PC-3 (cell line): ENCODE measurements around the gene FOXM1. TPM values are rescaled to one million over a fixed set of nuclear protein-coding genes. Genes with fewer than 3 reads are reported as not detected.

Experiments used
- ATAC-seq: fragments of 200-7000 bp; cut with Tn5 transposase; 2 replicates; pipeline ENCODE4 v1.9.1; 2020; ENCODE audit warnings: mild to moderate bottlenecking, moderate library complexity
- BruUV-seq: library from RNA; stranded (reverse); fragments of 400-500 nt; replicated peaks from 2 replicates; lab custom pipeline; 2021; lab: Mats Ljungman, UMichigan
- CTCF ChIA-PET: fragments of 300-600 bp; sonication (Branson Sonifier 250); formaldehyde crosslinking; loops from one replicate; lab custom pipeline; 2022; ENCODE audit warnings: antibody characterized with exemption; lab: Charles Lee
- POLR2A ChIA-PET: fragments of 300-600 bp; sonication (Branson Sonifier 250); formaldehyde crosslinking; loops from one replicate; lab custom pipeline; 2022; ENCODE audit warnings: antibody characterized with exemption; ENCODE audit not compliant: unreplicated experiment; lab: Charles Lee
- DNase-seq: peaks from one replicate; pipeline ENCODE4 v3.0.0-alpha.2; 2015
- H2AFZ ChIP-seq: fragments of 300-600 bp; sonication (generic); 2 replicates; pipeline ENCODE4 v1.6.0; 2016; ENCODE audit warnings: antibody characterized with exemption, low read length
- H3F3A ChIP-seq: fragments of 300-600 bp; sonication (generic); one replicate; pipeline ENCODE4 v1.6.0; 2017; ENCODE audit warnings: antibody characterized with exemption, low read length, control low read depth, mild to moderate bottlenecking; ENCODE audit not compliant: unreplicated experiment
- H3K27ac ChIP-seq: fragments of 300-600 bp; sonication (generic); 2 replicates; pipeline ENCODE4 v1.5.1; 2016; ENCODE audit warnings: mild to moderate bottlenecking, low read length
- H3K27me3 ChIP-seq: fragments of 300-600 bp; sonication (generic); 2 replicates; pipeline ENCODE4 v1.6.1; 2016; ENCODE audit warnings: low read length, mixed read lengths
- H3K36me3 ChIP-seq: fragments of 300-600 bp; sonication (generic); 2 replicates; pipeline ENCODE4 v1.6.1; 2016; ENCODE audit warnings: low read depth, mixed run types, low read length, mixed read lengths
- H3K4me1 ChIP-seq: fragments of 300-600 bp; sonication (generic); 2 replicates; pipeline ENCODE4 v1.5.1; 2016; ENCODE audit warnings: low read length; ENCODE audit not compliant: insufficient read depth
- H3K4me2 ChIP-seq: fragments of 300-600 bp; sonication (generic); 2 replicates; pipeline ENCODE4 v1.6.0; 2016; ENCODE audit warnings: low read length
- H3K4me3 ChIP-seq: fragments of 300-600 bp; sonication (generic); 2 replicates; pipeline ENCODE4 v1.5.1; 2016; ENCODE audit warnings: mild to moderate bottlenecking, low read length, mixed read lengths
- H3K79me2 ChIP-seq: fragments of 300-600 bp; sonication (generic); 2 replicates; pipeline ENCODE4 v1.6.1; 2017; ENCODE audit warnings: low read length, mixed read lengths
- H3K9ac ChIP-seq: fragments of 300-600 bp; sonication (generic); 2 replicates; pipeline ENCODE4 v1.6.0; 2016; ENCODE audit warnings: mild to moderate bottlenecking, low read length
- H3K9me2 ChIP-seq: fragments of 300-600 bp; sonication (generic); replicated peaks from 2 replicates; pipeline ENCODE4 v1.6.1; 2016; ENCODE audit warnings: mixed run types, low read length, mixed read lengths
- H3K9me3 ChIP-seq: fragments of 300-600 bp; sonication (generic); 2 replicates; pipeline ENCODE4 v1.6.1; 2016; ENCODE audit warnings: low read length, mixed read lengths
- H4K20me1 ChIP-seq: fragments of 300-600 bp; sonication (generic); 2 replicates; pipeline ENCODE4 v1.6.1; 2016; ENCODE audit warnings: low read length, mixed read lengths
- EZH2 ChIP-seq: fragments of 300-600 bp; sonication (generic); IDR thresholded peaks from one replicate; pipeline ENCODE4 v1.6.1; 2017; ENCODE audit warnings: antibody characterized with exemption, mild to moderate bottlenecking, low read length; ENCODE audit not compliant: unreplicated experiment
- EZH2phosphoT487 ChIP-seq: fragments of 300-600 bp; sonication (generic); IDR thresholded peaks from 2 replicates; pipeline ENCODE4 v1.6.1; 2018; ENCODE audit warnings: mild to moderate bottlenecking, antibody characterized with exemption, low read length, borderline replicate concordance
- intact Hi-C: fragments of 100-400 bp; cut with micrococcal nuclease; formaldehyde crosslinking; loops from 2 replicates; pipeline ENCODE4 v1.9.0; 2023
- total RNA-seq: library from RNA; depleted of rRNA; stranded (reverse); fragments of >200 nt; gene quantifications from 2 replicates; pipeline ENCODE4 v1.2.3, GENCODE V29; 2014
- TF ChIP-seq, protein P1 (sequence below): fragments of 300-600 bp; sonication (generic); conservative IDR thresholded peaks from 2 replicates; pipeline ENCODE4 v1.5.1; 2017; ENCODE audit warnings: antibody characterized with exemption, low read depth, mild to moderate bottlenecking, low read length

FOXM1 gene
- total RNA-seq, 1 experiment from 2014 or later = 71.4 TPM

DNA sequence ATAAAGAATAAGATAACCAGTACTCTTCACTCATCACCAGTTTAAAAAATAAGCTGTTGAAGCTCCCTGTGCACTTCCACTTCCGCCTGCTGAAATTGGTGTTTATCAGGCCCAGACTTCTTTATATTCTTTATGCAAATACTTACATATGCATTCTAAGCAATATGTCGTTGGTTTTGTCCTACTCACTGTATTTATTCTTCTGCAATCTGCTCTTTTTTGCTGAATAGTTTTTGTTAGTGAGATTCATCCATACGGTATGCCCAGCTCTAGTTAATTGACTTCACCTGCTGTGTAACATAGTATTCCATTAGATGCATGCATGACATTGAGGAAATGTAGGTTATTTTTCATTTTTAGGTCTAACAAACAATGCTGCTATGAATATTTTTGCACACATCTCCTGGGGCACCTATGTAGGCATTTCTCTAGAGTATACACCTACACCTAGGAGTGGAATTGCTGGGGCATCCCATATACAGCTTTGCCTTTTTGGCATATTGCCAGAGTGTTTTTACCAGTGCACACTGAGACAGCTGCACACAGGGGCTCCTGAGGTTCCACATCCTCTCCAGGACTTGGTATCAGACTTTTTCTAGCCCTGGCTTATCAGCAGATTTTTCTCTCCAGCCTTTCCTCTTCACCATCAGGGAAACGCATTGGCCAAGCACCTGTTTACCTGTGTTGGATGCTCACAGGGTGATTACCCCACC lies 41.1 kb downstream of the FOXM1 start:
- H2AFZ ChIP-seq = no peak overlapping the region
- POLR2A ChIA-PET = no interaction called here
- TF ChIP-seq, protein P1, sequence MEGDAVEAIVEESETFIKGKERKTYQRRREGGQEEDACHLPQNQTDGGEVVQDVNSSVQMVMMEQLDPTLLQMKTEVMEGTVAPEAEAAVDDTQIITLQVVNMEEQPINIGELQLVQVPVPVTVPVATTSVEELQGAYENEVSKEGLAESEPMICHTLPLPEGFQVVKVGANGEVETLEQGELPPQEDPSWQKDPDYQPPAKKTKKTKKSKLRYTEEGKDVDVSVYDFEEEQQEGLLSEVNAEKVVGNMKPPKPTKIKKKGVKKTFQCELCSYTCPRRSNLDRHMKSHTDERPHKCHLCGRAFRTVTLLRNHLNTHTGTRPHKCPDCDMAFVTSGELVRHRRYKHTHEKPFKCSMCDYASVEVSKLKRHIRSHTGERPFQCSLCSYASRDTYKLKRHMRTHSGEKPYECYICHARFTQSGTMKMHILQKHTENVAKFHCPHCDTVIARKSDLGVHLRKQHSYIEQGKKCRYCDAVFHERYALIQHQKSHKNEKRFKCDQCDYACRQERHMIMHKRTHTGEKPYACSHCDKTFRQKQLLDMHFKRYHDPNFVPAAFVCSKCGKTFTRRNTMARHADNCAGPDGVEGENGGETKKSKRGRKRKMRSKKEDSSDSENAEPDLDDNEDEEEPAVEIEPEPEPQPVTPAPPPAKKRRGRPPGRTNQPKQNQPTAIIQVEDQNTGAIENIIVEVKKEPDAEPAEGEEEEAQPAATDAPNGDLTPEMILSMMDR = no peak
- TF ChIP-seq EZH2phosphoT487 (no peak), EZH2 (no peak)
- H4K20me1 ChIP-seq = no peaks in the 10 kb centered on the region
- H3F3A ChIP-seq = no peaks in the 10 kb centered on the region
- no peak for ATAC-seq
- intact Hi-C loops = no loop called here
- no peak overlapping the region for H3K4me2 ChIP-seq
- no peak overlapping the region for H3K27ac ChIP-seq
- no peaks in the 10 kb centered on the region for H3K4me1 ChIP-seq
- H3K9ac ChIP-seq = no peak overlapping the region
- no peaks in the 10 kb centered on the region for H3K27me3 ChIP-seq
- H3K79me2 ChIP-seq = no peaks in the 10 kb centered on the region
- CTCF ChIA-PET = no interaction called here
- H3K9me2 ChIP-seq = no peaks in the 10 kb centered on the region
- no peaks in the 10 kb centered on the region for H3K36me3 ChIP-seq
- DNase-seq = no peak
- no peaks in the 10 kb centered on the region for H3K9me3 ChIP-seq
- no peak overlapping the region for H3K4me3 ChIP-seq
- BruUV-seq = no TSS peak

DNA sequence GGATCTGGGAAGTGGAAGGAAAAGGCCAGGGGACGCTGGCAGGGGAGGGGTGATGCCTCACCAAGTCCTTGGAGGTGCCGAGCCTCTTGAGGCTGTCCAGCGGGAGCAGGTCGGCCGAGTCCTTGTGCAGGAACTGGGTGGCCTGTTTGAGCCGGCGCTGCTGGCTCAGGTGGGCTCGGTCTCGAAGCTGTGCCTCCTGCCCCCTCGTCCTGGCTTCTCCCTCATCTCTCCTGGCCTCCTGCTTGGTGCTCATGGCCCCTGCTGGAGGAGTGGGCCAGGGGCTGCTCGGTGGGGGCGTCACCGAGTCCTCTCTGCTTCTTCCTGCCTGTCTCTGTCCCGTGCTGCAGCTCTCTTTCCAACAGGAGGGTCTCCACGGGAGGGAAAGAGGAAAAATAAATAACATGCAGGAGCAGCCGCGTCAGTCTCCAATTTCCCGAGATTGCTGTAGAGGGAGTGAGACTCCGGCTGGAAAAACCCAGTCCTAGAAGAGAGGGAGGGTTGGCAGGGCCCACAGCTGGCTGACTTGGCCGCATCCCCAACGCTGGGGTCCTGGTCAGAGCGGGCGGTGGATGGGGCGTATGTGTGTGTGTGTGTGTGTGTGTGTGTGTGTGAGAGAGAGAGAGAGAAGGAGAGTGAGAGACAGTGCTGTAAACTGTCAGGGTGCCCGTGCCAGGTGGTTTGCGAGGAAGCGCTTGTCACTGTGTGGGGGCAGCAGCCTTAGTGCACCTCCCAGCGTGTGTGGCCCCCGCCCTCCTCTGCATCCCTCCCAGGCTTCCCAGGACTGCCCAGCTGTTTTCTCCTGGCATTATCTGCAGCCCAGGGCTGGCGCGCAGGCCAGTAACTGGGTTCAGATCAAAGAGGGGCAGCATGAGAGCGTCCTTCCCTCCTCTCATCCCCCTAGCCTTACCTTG lies 42.1 kb downstream of the FOXM1 start, which contains the start of gene NRIP2:
Gene NRIP2, minus strand, starts transcription at position 455 of the 911 bp plus-strand sequence. Its CDS starts 52 bp downstream, at position 403.
- Histone ChIP-seq H3K9me2 (no peaks in the 10 kb centered on the region), H3F3A (no peaks in the 10 kb centered on the region), H3K27me3 (no peaks in the 10 kb centered on the region), H3K4me1 (no peaks in the 10 kb centered on the region), H4K20me1 (no peaks in the 10 kb centered on the region), H3K27ac (no peak within 1 kb of the TSS), H3K4me3 (no peak within 1 kb of the TSS), H2AFZ (no peak within 1 kb of the TSS), H3K36me3 (no peaks in the 10 kb centered on the region), H3K9ac (no peak within 1 kb of the TSS), H3K9me3 (no peaks in the 10 kb centered on the region), H3K79me2 (no peaks in the 10 kb centered on the region), H3K4me2 (no peak within 1 kb of the TSS)
- BruUV-seq = no TSS peak
- ChIA-PET POLR2A (no interaction called here), CTCF (no interaction called here)
- no peak for DNase-seq
- intact Hi-C loops = no loop called here
- ATAC-seq = 0 out of 2 replicates have a peak, but pooled peaks have one; percentile 13
- TF ChIP-seq EZH2 = no peak
- TF ChIP-seq, protein P1 = no peak
- no peak for TF ChIP-seq EZH2phosphoT487
